ENCODE data around the gene TRPC4AP.

DNA sequence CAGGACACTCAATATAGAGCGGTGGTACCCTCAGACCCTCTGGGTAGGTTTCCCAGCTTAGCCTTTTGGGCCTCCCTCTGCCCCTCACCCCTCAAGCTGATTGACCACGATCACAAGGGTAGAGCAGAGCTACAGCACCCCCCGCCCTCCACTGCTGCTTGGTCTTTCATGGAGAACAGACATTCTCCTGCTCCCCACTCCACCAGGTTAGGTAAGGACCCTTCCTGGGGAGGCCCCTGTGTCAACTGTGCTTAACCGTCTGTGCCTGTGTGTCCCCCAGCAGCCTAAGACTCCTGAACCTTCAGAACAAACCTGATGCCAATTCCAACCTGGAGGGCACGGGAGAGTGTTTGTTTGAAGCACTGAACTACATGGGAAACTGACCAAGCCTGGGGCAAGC is 125.2 kb downstream of the TRPC4AP start:
- TF ChIP-seq POLR2A (IDR thresholded peaks at IDR 0.05) (no peak), POLR2AphosphoS5 (IDR thresholded peaks at IDR 0.05) (no peak)
- TF ChIP-seq, protein P1, sequence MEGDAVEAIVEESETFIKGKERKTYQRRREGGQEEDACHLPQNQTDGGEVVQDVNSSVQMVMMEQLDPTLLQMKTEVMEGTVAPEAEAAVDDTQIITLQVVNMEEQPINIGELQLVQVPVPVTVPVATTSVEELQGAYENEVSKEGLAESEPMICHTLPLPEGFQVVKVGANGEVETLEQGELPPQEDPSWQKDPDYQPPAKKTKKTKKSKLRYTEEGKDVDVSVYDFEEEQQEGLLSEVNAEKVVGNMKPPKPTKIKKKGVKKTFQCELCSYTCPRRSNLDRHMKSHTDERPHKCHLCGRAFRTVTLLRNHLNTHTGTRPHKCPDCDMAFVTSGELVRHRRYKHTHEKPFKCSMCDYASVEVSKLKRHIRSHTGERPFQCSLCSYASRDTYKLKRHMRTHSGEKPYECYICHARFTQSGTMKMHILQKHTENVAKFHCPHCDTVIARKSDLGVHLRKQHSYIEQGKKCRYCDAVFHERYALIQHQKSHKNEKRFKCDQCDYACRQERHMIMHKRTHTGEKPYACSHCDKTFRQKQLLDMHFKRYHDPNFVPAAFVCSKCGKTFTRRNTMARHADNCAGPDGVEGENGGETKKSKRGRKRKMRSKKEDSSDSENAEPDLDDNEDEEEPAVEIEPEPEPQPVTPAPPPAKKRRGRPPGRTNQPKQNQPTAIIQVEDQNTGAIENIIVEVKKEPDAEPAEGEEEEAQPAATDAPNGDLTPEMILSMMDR (IDR thresholded peaks at IDR 0.05): no peak
